Hematopoietic multipotent progenitor cell treated with erythropoietin and hydrocortisone succinate and interleukin-3 and kit ligand, for 6 days (in vitro differentiated cells): ENCODE measurements around the gene THRA.
A peak's percentile ranks its signal among the peaks of the same experiment; 100 is the strongest.

Source experiments
- DNase-seq: peaks from one replicate; pipeline ENCODE4 v3.0.0-alpha.2; 2015

THRA gene

GRCh38 chr17:40065769-40066510 lies 3.2 kb downstream of the THRA start:
- DNase-seq: no peak

- DNase-seq: no peak
Observed at GRCh38 chr17:40067710-40068109, 4.9 kb downstream of the THRA start.

GRCh38 chr17:40068129-40068581 lies 5.4 kb downstream of the THRA start:
- DNase-seq: no peak

GRCh38 chr17:40068584-40068916 lies 5.8 kb downstream of the THRA start:
- no peak for DNase-seq

- DNase-seq: peak; percentile 93
Observed at GRCh38 chr17:40068917-40069750, 6.4 kb downstream of the THRA start.

GRCh38 chr17:40069751-40070708 lies 7.3 kb downstream of the THRA start:
- peak; percentile 96 for DNase-seq

GRCh38 chr17:40070709-40071312 lies 8.0 kb downstream of the THRA start:
- DNase-seq: peak; percentile 88

- peak; percentile 75 for DNase-seq
Observed at GRCh38 chr17:40071313-40072039, 8.7 kb downstream of the THRA start.

GRCh38 chr17:40072040-40072734 lies 9.4 kb downstream of the THRA start:
- DNase-seq: peak; percentile 95

GRCh38 chr17:40072735-40073346 lies 10.1 kb downstream of the THRA start:
- peak; percentile 93 for DNase-seq

GRCh38 chr17:40073454-40074174 lies 10.8 kb downstream of the THRA start:
- DNase-seq: no peak

GRCh38 chr17:40074175-40074512 lies 11.4 kb downstream of the THRA start:
- no peak for DNase-seq

GRCh38 chr17:40074871-40075200 lies 12.1 kb downstream of the THRA start:
- no peak for DNase-seq

GRCh38 chr17:40075201-40075941 lies 12.6 kb downstream of the THRA start:
- DNase-seq: peak; percentile 87

GRCh38 chr17:40075942-40076498 lies 13.3 kb downstream of the THRA start:
- DNase-seq: no peak

GRCh38 chr17:40076591-40076990 lies 13.8 kb downstream of the THRA start:
- peak; percentile 81 for DNase-seq

GRCh38 chr17:40079545-40079944 lies 16.8 kb downstream of the THRA start:
- DNase-seq: no peak

- DNase-seq: no peak
Observed at GRCh38 chr17:40084477-40084876, 21.7 kb downstream of the THRA start.
